GM23248 (cell line): ENCODE results near the gene LPP.

ENCODE experiments used
- EZH2 ChIP-seq: fragments of 200-600 bp; sonication (generic); IDR thresholded peaks from 2 replicates; pipeline ENCODE4 v1.6.1; 2018; ENCODE audit warnings: antibody characterized with exemption, mild to moderate bottlenecking; ENCODE audit not compliant: insufficient read depth, poor library complexity, severe bottlenecking
- EZH2phosphoT487 ChIP-seq: fragments of 200-600 bp; sonication (generic); IDR thresholded peaks from 2 replicates; pipeline ENCODE4 v1.6.1; 2018; ENCODE audit warnings: antibody characterized with exemption, moderate library complexity, mild to moderate bottlenecking, low read depth; ENCODE audit not compliant: insufficient read depth

DNA sequence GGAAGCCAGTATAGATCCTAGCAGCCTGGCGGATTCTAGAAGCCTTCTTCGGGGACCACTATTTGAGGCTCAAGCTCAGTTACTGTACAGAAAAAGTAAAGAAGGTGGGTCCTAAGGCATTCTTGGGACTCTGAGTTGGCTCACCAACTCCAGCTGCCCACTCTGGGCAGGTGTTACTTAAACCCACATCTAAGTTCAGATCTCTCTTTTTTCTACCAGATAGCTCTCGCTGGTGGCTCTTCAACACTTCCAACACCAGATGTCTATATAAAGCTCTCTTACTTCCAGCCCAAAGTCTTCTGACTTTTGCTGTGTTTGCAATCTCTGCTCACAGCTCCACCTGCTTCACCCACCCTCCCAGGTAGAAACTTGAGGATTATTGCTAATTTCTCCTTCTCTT lies 785.0 kb downstream of the LPP start:
- TF ChIP-seq EZH2 (no peak), EZH2phosphoT487 (no peak)
